Liver (tissue), 9 donors: ENCODE results near the gene PLD6. TPM values are rescaled to one million over a fixed set of nuclear protein-coding genes. Genes with fewer than 3 reads are reported as not detected.
"Not testable (repeated sequence)": the region's sequence is repeated elsewhere in the genome, so short reads cannot be mapped to it uniquely, and the experiment has no call there.

ENCODE experiments used
- DNase-seq: peaks from one replicate; pipeline ENCODE4 v3.0.0-alpha.2; 2017; ENCODE audit warnings: low spot score
- H3K27ac ChIP-seq, 2 donors: one replicate each; pipeline ENCODE4 v1.7.0; 2013; ENCODE audit warnings: inconsistent platforms in 2 of 2, low read length in 2 of 2, control low read depth in 1 of 2, low read depth in 1 of 2, mild to moderate bottlenecking in 1 of 2
- H3K27me3 ChIP-seq, 4 donors: one replicate each; pipeline versions ENCODE4 v1.6.1 to v1.7.0; 2013; ENCODE audit warnings: low read length in 3 of 4, inconsistent platforms in 1 of 4, mild to moderate bottlenecking in 1 of 4, moderate library complexity in 1 of 4; ENCODE audit not compliant: control insufficient read depth in 4 of 4, insufficient read depth in 4 of 4
- H3K36me3 ChIP-seq, 4 donors: one replicate each; pipeline versions ENCODE4 v1.6.1 to v1.7.0; 2013; ENCODE audit warnings: low read length in 3 of 4, mild to moderate bottlenecking in 3 of 4, low read depth in 1 of 4, moderate library complexity in 1 of 4; ENCODE audit not compliant: control insufficient read depth in 4 of 4, insufficient read depth in 3 of 4
- H3K4me1 ChIP-seq, 4 donors: one replicate each; pipeline versions ENCODE4 v1.6.1 to v1.7.0; 2013; ENCODE audit warnings: low read length in 3 of 4, mild to moderate bottlenecking in 3 of 4, moderate library complexity in 1 of 4; ENCODE audit not compliant: control insufficient read depth in 4 of 4, insufficient read depth in 4 of 4
- H3K4me3 ChIP-seq, 3 donors: one replicate each; pipeline versions ENCODE4 v1.6.1 to v1.7.0; 2013; ENCODE audit warnings: low read length in 3 of 3, control low read depth in 1 of 3, low read depth in 1 of 3, mild to moderate bottlenecking in 1 of 3
- H3K9ac ChIP-seq, 2 donors: one replicate each; pipeline ENCODE4 v1.7.0; 2013; ENCODE audit warnings: low read length in 2 of 2, mild to moderate bottlenecking in 2 of 2, moderate library complexity in 2 of 2, control low read depth in 1 of 2, low read depth in 1 of 2
- H3K9me3 ChIP-seq, 4 donors: one replicate each; pipeline versions ENCODE4 v1.6.1 to v1.7.0; 2013; ENCODE audit warnings: low read length in 3 of 4; ENCODE audit not compliant: control insufficient read depth in 4 of 4
- CTCF ChIP-seq: fragments of 150-350 bp; IDR thresholded peaks from 2 replicates; pipeline ENCODE4 v1.5.1; 2017; ENCODE audit warnings: improper control_type of control experiment, low read depth, low read length; ENCODE audit not compliant: missing input control
- HNF4A ChIP-seq, 2 donors: conservative IDR thresholded peaks; 2 replicates each; pipeline ENCODE4 v1.6.1; 2016; ENCODE audit warnings: antibody characterized with exemption in 2 of 2, mild to moderate bottlenecking in 2 of 2
- HNF4G ChIP-seq: IDR thresholded peaks from 2 replicates; pipeline ENCODE4 v1.6.1; 2016; ENCODE audit warnings: antibody characterized with exemption
- JUND ChIP-seq, 2 donors: IDR thresholded peaks; 2 replicates each; pipeline ENCODE4 v1.6.1; 2016; ENCODE audit warnings: antibody characterized with exemption in 2 of 2
- NR2F2 ChIP-seq: IDR thresholded peaks from 2 replicates; pipeline ENCODE4 v1.6.1; 2016; ENCODE audit warnings: antibody characterized with exemption
- TAF1 ChIP-seq: conservative IDR thresholded peaks from 2 replicates; pipeline ENCODE4 v1.6.1; 2016; ENCODE audit warnings: antibody characterized with exemption, mild to moderate bottlenecking
- YY1 ChIP-seq: IDR thresholded peaks from 2 replicates; pipeline ENCODE4 v1.6.1; 2016; ENCODE audit warnings: antibody characterized with exemption, mild to moderate bottlenecking
- WGBS: extraction: QIAGEN DNeasy Blood & Tissue Kit; methylation state at CpG from one replicate; pipeline ENCODE4 v1.1.7; 2013; 5-methylcytosine and 5-hydroxymethylcytosine counted together
- polyA plus RNA-seq, 2 donors: library from polyadenylated mRNA; stranded (reverse) in 1 of 2; unstranded in 1 of 2; fragments of 200-250 nt in 1 of 2; fragments of >200 nt in 1 of 2; fragmentation: Nextera tagmentation in 1 of 2; extraction: Ambion mirVana in 1 of 2; gene quantifications; one replicate each; pipeline versions ENCODE4 v1.2.1 to v1.2.3, GENCODE V29; 2013 to 2015
- total RNA-seq, 2 donors: library from RNA; depleted of rRNA; stranded (reverse); fragments of >200 nt; gene quantifications; one replicate each; pipeline ENCODE4 v1.2.3, GENCODE V29; 2014
- TF ChIP-seq, protein P1 (sequence below): IDR thresholded peaks from 2 replicates; pipeline ENCODE4 v1.6.1; 2016; ENCODE audit warnings: antibody characterized with exemption
- TF ChIP-seq, protein P2 (sequence below): IDR thresholded peaks from 2 replicates; pipeline ENCODE4 v1.6.1; 2016; ENCODE audit warnings: antibody characterized with exemption
- donor health status: healthy.
- donor health status: healthy.
- donor health status: healthy.
- donor health status: healthy.
- donor health status: healthy.

Gene PLD6
- total and polyA plus RNA-seq, 4 donors = 1.2 to 2.3 (median 1.5) TPM

GRCh38 chr17:17161121-17161520 lies 45.0 kb downstream of the PLD6 start:
- Histone ChIP-seq H3K9ac (no peak overlapping the region), H3K27me3 (no peaks in the 10 kb centered on the region), H3K36me3 (peaks cover 18 to 80% (median 46%) of the 10 kb centered on the region in 4 donors), H3K9me3 (no peaks in the 10 kb centered on the region), H3K4me1 (peaks cover 0 to 6% (median 3%) of the 10 kb centered on the region in 4 donors), H3K27ac (no peak overlapping the region), H3K4me3 (no peak overlapping the region)
- TF ChIP-seq, protein P1, sequence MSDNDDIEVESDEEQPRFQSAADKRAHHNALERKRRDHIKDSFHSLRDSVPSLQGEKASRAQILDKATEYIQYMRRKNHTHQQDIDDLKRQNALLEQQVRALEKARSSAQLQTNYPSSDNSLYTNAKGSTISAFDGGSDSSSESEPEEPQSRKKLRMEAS = no peak
- TF ChIP-seq CTCF (no peak), JUND (IDR thresholded peaks at IDR 0.05) (no peak), NR2F2 (no peak), YY1 (no peak), HNF4A (conservative IDR thresholded peaks at IDR 0.05) (no peak)
- TF ChIP-seq, protein P2, sequence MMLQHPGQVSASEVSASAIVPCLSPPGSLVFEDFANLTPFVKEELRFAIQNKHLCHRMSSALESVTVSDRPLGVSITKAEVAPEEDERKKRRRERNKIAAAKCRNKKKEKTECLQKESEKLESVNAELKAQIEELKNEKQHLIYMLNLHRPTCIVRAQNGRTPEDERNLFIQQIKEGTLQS = no peak
- WGBS = 96% methylated on average over 6 of the region's 6 CpGs
- no peak for DNase-seq

- TF ChIP-seq TAF1 = no peak
- H3K9me3 ChIP-seq = no peaks in the 10 kb centered on the region
- 96% methylated on average over 4 of the region's 4 CpGs for WGBS
- H3K4me3 ChIP-seq = no peak overlapping the region
- DNase-seq = no peak
- H3K9ac ChIP-seq = no peak overlapping the region
- no peaks in the 10 kb centered on the region for H3K27me3 ChIP-seq
- H3K36me3 ChIP-seq = peaks cover 15 to 73% (median 38%) of the 10 kb centered on the region in 4 donors
- peaks cover under 1 to 20% (median 14%) of the 10 kb centered on the region in 4 donors for H3K4me1 ChIP-seq
- H3K27ac ChIP-seq = no peak overlapping the region
These were observed 46.6 kb downstream of the PLD6 start for GRCh38 chr17:17159571-17159970.

- H3K36me3 ChIP-seq = peaks cover 18 to 75% (median 35%) of the 10 kb centered on the region in 4 donors
- not testable (repeated sequence) for H3K27ac ChIP-seq, DNase-seq, H3K27me3 ChIP-seq, H3K9ac ChIP-seq, H3K9me3 ChIP-seq, H3K4me3 ChIP-seq
- 97% methylated on average over 33 of the region's 33 CpGs for WGBS
- H3K4me1 ChIP-seq = peaks cover 2 to 24% (median 14%) of the 10 kb centered on the region in 4 donors
These were observed 47.6 kb downstream of the PLD6 start for GRCh38 chr17:17158506-17158905.

- H3K9me3 ChIP-seq = no peaks in the 10 kb centered on the region
- no peak overlapping the region for H3K9ac ChIP-seq
- H3K4me3 ChIP-seq = no peak overlapping the region
- 86% methylated on average over 6 of the region's 6 CpGs for WGBS
- H3K36me3 ChIP-seq = peaks cover 17 to 66% (median 24%) of the 10 kb centered on the region in 4 donors
- no peak for DNase-seq
- no peaks in the 10 kb centered on the region for H3K27me3 ChIP-seq
- no peak overlapping the region for H3K27ac ChIP-seq
- peaks cover 2 to 27% (median 19%) of the 10 kb centered on the region in 4 donors for H3K4me1 ChIP-seq
- TF ChIP-seq HNF4G = no peak
- TF ChIP-seq NR2F2 = no peak
These were observed 49.1 kb downstream of the PLD6 start for GRCh38 chr17:17157041-17157440.
